HEK293 (cell line): ENCODE measurements around the gene RBMS3.
A peak's percentile ranks its signal among the peaks of the same experiment; 100 is the strongest.

ENCODE experiments used
- CTCF ChIA-PET: fragments of 350-600 bp; formaldehyde crosslinking; extraction: SDS; loops from one replicate; lab custom pipeline; 2021; ENCODE audit warnings: antibody characterized with exemption; lab: Yijun Ruan, JAX
- POLR2A ChIA-PET: fragments of 300-600 bp; formaldehyde crosslinking; extraction: SDS; loops from one replicate; lab custom pipeline; 2020; ENCODE audit warnings: antibody characterized with exemption, inconsistent platforms; lab: Yijun Ruan, JAX
- H3K27ac ChIP-seq: fragments of 200-500 bp; sonication (Bioruptor generic); 2 replicates; pipeline ENCODE4 v1.5.1; 2014; ENCODE audit warnings: low read depth, low read length, control low read depth, inconsistent platforms; ENCODE audit errors: extremely low read depth
- H3K36me3 ChIP-seq, 2 experiments: fragments of 200-500 bp in 1 of 2; sonication (Bioruptor generic) in 1 of 2; 1 replicate in 1 of 2; 2 replicates in 1 of 2; pipeline ENCODE4 v1.5.1; 2014 to 2017; ENCODE audit warnings: inconsistent platforms in 2 of 2, low read length in 2 of 2; ENCODE audit not compliant: control insufficient read depth in 2 of 2, insufficient read depth in 1 of 2
- H3K4me1 ChIP-seq: fragments of 200-500 bp; sonication (Bioruptor generic); 2 replicates; pipeline ENCODE4 v1.5.1; 2014; ENCODE audit warnings: mild to moderate bottlenecking, low read length, inconsistent platforms; ENCODE audit not compliant: control insufficient read depth, insufficient read depth
- H3K4me3 ChIP-seq: 2 replicates; pipeline ENCODE4 v1.5.1; 2011; ENCODE audit warnings: low read depth, mild to moderate bottlenecking, control low read depth, low read length, moderate library complexity
- H3K9me3 ChIP-seq: fragments of 200-500 bp; sonication (Bioruptor generic); 2 replicates; pipeline ENCODE4 v1.5.1; 2014; ENCODE audit warnings: low read depth, low read length, inconsistent platforms; ENCODE audit not compliant: control insufficient read depth, insufficient read depth
- BCL11A ChIP-seq: fragments of 450-650 bp; formaldehyde crosslinking; IDR thresholded peaks from 2 replicates; pipeline ENCODE4 v1.5.1; 2016; ENCODE audit warnings: low read depth, missing biosample characterization, missing genetic modification characterization
- FEZF1 ChIP-seq: fragments of 450-650 bp; formaldehyde crosslinking; IDR thresholded peaks from 2 replicates; pipeline ENCODE4 v1.5.1; 2016; ENCODE audit warnings: missing biosample characterization, missing genetic modification characterization
- GLI4 ChIP-seq: fragments of 450-650 bp; formaldehyde crosslinking; IDR thresholded peaks from 2 replicates; pipeline ENCODE4 v1.5.1; 2016; ENCODE audit warnings: missing biosample characterization, missing genetic modification characterization
- GLIS2 ChIP-seq: fragments of 450-650 bp; formaldehyde crosslinking; IDR thresholded peaks from 2 replicates; pipeline ENCODE4 v1.5.1; 2016; ENCODE audit warnings: missing biosample characterization, missing genetic modification characterization
- KLF8 ChIP-seq: fragments of 450-650 bp; formaldehyde crosslinking; IDR thresholded peaks from 2 replicates; pipeline ENCODE4 v1.5.1; 2016; ENCODE audit warnings: missing biosample characterization, missing genetic modification characterization
- REPIN1 ChIP-seq: fragments of 450-650 bp; formaldehyde crosslinking; IDR thresholded peaks from 2 replicates; pipeline ENCODE4 v1.5.1; 2017; ENCODE audit warnings: missing biosample characterization, missing genetic modification characterization, low read depth
- SALL2 ChIP-seq: fragments of 450-650 bp; formaldehyde crosslinking; IDR thresholded peaks from 2 replicates; pipeline ENCODE4 v1.5.0; 2017; ENCODE audit warnings: missing biosample characterization, mild to moderate bottlenecking, missing genetic modification characterization, borderline replicate concordance
- YY1 ChIP-seq: fragments of 450-650 bp; formaldehyde crosslinking; IDR thresholded peaks from 2 replicates; pipeline ENCODE4 v1.5.1; 2018; ENCODE audit warnings: missing biosample characterization, missing genetic modification characterization
- ZBTB48 ChIP-seq: fragments of 450-650 bp; formaldehyde crosslinking; IDR thresholded peaks from 2 replicates; pipeline ENCODE4 v1.5.1; 2016; ENCODE audit warnings: missing biosample characterization, missing genetic modification characterization
- ZIC2 ChIP-seq: fragments of 450-650 bp; formaldehyde crosslinking; IDR thresholded peaks from 2 replicates; pipeline ENCODE4 v1.5.1; 2016; ENCODE audit warnings: missing biosample characterization, missing genetic modification characterization
- ZNF10 ChIP-seq: fragments of 450-650 bp; formaldehyde crosslinking; IDR thresholded peaks from 2 replicates; pipeline ENCODE4 v1.5.1; 2017; ENCODE audit warnings: missing biosample characterization, missing genetic modification characterization
- ZNF169 ChIP-seq: fragments of 450-650 bp; formaldehyde crosslinking; IDR thresholded peaks from 2 replicates; pipeline ENCODE4 v1.5.1; 2016; ENCODE audit warnings: missing biosample characterization, missing genetic modification characterization
- ZNF184 ChIP-seq: fragments of 450-650 bp; IDR thresholded peaks from 2 replicates; pipeline ENCODE4 v1.5.1; 2018; ENCODE audit warnings: missing biosample characterization, mild to moderate bottlenecking, missing genetic modification characterization
- ZNF2 ChIP-seq: fragments of 450-650 bp; formaldehyde crosslinking; IDR thresholded peaks from 2 replicates; pipeline ENCODE4 v1.5.1; 2016; ENCODE audit warnings: missing biosample characterization, missing genetic modification characterization
- ZNF302 ChIP-seq: fragments of 450-650 bp; formaldehyde crosslinking; IDR thresholded peaks from 2 replicates; pipeline ENCODE4 v1.5.1; 2016; ENCODE audit warnings: missing biosample characterization, missing genetic modification characterization, low read depth
- ZNF335 ChIP-seq: fragments of 450-650 bp; formaldehyde crosslinking; conservative IDR thresholded peaks from 2 replicates; pipeline ENCODE4 v1.5.1; 2016; ENCODE audit warnings: missing biosample characterization, missing genetic modification characterization
- ZNF423 ChIP-seq: fragments of 450-650 bp; formaldehyde crosslinking; IDR thresholded peaks from 2 replicates; pipeline ENCODE4 v1.5.1; 2016; ENCODE audit warnings: missing biosample characterization, missing genetic modification characterization
- ZNF514 ChIP-seq: fragments of 450-650 bp; formaldehyde crosslinking; IDR thresholded peaks from 2 replicates; pipeline ENCODE4 v1.5.1; 2016; ENCODE audit warnings: missing biosample characterization, missing genetic modification characterization
- ZNF521 ChIP-seq: fragments of 450-650 bp; formaldehyde crosslinking; IDR thresholded peaks from 2 replicates; pipeline ENCODE4 v1.5.1; 2017; ENCODE audit warnings: missing biosample characterization, mild to moderate bottlenecking, missing genetic modification characterization
- ZNF529 ChIP-seq: fragments of 450-650 bp; formaldehyde crosslinking; IDR thresholded peaks from 2 replicates; pipeline ENCODE4 v1.5.1; 2017; ENCODE audit warnings: missing genetic modification characterization, missing biosample characterization; ENCODE audit not compliant: insufficient replicate concordance
- ZNF558 ChIP-seq: fragments of 450-650 bp; formaldehyde crosslinking; IDR thresholded peaks from 2 replicates; pipeline ENCODE4 v1.5.1; 2016; ENCODE audit warnings: missing biosample characterization, missing genetic modification characterization
- ZNF792 ChIP-seq: fragments of 450-650 bp; formaldehyde crosslinking; IDR thresholded peaks from 2 replicates; pipeline ENCODE4 v1.5.1; 2016; ENCODE audit warnings: missing biosample characterization, missing genetic modification characterization
- TF ChIP-seq, protein P1 (sequence below): fragments of 450-650 bp; formaldehyde crosslinking; IDR thresholded peaks from 2 replicates; pipeline ENCODE4 v1.5.1; 2016; ENCODE audit warnings: missing biosample characterization, missing genetic modification characterization
- TF ChIP-seq, protein P2 (sequence below): fragments of 450-650 bp; IDR thresholded peaks from 2 replicates; pipeline ENCODE4 v1.5.1; 2018; ENCODE audit warnings: missing biosample characterization, missing genetic modification characterization

The RBMS3 gene

DNA sequence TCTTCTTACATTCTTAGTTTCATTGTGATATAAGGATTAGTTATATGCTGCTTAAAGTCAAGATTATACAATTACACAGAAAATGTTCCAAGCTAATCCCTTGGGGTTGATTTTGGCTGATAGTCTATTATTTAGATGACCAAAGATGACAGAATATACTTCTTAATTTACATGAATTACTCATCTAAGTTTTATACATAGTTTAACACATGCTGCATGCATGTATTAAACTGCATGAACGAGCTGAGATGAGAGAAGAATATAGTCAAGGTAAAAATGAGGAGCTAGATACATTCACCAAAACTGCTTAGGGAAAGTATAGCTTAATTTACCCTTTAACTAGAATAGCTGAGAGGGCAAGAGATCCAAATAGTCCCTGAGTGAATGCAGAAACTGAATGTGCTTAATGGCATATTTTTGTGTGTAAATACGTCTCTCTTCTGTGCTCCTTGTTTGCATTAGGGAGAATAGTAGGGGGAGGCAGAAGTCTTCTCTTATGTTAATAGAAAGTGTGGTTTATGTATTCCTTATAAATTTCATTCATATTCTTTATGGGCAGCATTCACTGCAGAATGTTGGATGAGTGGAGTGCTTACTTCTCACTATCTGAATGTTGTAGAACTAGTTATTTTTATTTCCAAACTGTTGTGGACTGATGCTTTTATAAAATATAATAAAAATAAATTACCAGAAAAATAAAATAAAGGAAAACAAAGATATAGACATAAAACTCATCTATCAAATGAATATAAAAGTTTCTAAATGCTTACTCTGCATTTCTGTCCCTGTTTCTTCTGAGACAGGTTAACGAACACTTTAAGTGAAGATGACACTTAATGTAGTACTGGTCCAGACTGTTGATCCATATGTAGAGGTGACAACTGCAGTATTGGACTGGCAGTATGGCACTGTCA, 327.8 kb downstream of the RBMS3 start:
- no peaks in the 10 kb centered on the region for H3K4me1 ChIP-seq
- no peaks in the 10 kb centered on the region for H3K36me3 ChIP-seq
- ChIA-PET CTCF (interaction anchor here (0.6 kb wide), 1 partner anchor 419 kb away, joined by 3 read pairs; no protein-coding TSS in a partner anchor), POLR2A (no interaction called here)
- TF ChIP-seq ZNF529 (tag by site-specific recombination), result no peak
- TF ChIP-seq SALL2 (tag by site-specific recombination), result no peak
- no peak for TF ChIP-seq BCL11A
- no peak for TF ChIP-seq FEZF1
- no peak for TF ChIP-seq ZNF558 (tag by site-specific recombination)
- no peak for TF ChIP-seq ZNF423
- no peak for TF ChIP-seq ZNF2 (tag by site-specific recombination)
- TF ChIP-seq REPIN1 (tag by site-specific recombination), result no peak
- no peak overlapping the region for H3K27ac ChIP-seq
- H3K4me3 ChIP-seq, result no peak overlapping the region
- no peaks in the 10 kb centered on the region for H3K9me3 ChIP-seq

DNA sequence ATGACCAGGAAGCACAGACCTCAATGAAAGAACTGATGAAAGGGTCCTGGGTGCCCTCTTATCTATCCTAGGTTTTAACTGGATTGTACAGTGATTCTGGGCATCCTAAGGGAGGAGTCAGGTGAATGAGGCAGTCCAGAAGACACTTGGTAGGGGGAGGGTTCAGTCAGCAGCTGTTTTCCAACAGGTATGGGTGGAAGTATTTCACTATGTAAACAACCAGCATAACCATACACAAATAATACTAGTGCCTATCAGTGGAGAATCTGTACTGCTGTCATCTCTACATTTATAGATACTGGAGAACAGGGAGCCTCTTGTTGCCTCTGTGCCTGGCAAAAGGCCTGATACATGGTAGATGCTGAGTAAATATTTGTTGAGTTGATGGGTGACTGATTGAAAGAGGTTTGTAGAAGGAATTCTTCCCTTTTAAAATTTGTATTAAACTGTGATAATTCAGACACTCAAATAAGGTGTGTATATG, 328.5 kb downstream of the RBMS3 start:
- ChIA-PET CTCF (no interaction called here), POLR2A (no interaction called here)
- Histone ChIP-seq H3K36me3 (no peaks in the 10 kb centered on the region), H3K4me3 (no peak overlapping the region), H3K27ac (no peak overlapping the region), H3K4me1 (no peaks in the 10 kb centered on the region)
- no peak for TF ChIP-seq ZBTB48 (tag by site-specific recombination)
- no peak for TF ChIP-seq ZNF302 (tag by site-specific recombination)
- TF ChIP-seq, protein P1, sequence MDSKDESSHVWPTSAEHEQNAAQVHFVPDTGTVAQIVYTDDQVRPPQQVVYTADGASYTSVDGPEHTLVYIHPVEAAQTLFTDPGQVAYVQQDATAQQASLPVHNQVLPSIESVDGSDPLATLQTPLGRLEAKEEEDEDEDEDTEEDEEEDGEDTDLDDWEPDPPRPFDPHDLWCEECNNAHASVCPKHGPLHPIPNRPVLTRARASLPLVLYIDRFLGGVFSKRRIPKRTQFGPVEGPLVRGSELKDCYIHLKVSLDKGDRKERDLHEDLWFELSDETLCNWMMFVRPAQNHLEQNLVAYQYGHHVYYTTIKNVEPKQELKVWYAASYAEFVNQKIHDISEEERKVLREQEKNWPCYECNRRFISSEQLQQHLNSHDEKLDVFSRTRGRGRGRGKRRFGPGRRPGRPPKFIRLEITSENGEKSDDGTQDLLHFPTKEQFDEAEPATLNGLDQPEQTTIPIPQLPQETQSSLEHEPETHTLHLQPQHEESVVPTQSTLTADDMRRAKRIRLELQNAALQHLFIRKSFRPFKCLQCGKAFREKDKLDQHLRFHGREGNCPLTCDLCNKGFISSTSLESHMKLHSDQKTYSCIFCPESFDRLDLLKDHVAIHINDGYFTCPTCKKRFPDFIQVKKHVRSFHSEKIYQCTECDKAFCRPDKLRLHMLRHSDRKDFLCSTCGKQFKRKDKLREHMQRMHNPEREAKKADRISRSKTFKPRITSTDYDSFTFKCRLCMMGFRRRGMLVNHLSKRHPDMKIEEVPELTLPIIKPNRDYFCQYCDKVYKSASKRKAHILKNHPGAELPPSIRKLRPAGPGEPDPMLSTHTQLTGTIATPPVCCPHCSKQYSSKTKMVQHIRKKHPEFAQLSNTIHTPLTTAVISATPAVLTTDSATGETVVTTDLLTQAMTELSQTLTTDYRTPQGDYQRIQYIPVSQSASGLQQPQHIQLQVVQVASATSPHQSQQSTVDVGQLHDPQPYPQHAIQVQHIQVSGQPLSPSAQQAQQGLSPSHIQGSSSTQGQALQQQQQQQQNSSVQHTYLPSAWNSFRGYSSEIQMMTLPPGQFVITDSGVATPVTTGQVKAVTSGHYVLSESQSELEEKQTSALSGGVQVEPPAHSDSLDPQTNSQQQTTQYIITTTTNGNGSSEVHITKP (tag by site-specific recombination), result peak; percentile 59
- TF ChIP-seq ZNF792 (tag by site-specific recombination), result no peak
- TF ChIP-seq, all 188 proteins: peak for 1
- no peaks in the 10 kb centered on the region for H3K9me3 ChIP-seq

DNA sequence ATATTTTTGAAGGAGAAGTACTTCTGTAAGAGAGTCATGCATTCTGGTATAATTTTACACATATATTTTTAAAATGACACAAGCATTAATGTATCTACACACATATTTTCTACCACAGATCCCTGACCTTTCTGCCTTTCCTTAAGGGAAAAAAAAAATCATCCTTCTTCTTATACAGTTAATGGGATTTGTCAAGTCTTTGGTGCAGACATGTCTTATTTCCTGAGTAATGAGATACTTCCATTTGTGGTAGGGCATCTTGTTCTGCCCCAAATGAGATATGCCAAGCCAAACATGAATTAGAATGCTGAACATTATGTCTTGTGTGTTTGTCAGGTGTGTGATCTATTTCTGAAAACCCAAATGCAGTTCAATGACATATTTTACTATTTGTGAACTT, 329.9 kb downstream of the RBMS3 start:
- no peak for TF ChIP-seq ZNF184 (tag by site-specific recombination)
- ChIA-PET POLR2A (no interaction called here), CTCF (interaction anchor here (1.2 kb wide), 1 partner anchor 72 kb away, joined by 3 read pairs; no protein-coding TSS in a partner anchor)

DNA sequence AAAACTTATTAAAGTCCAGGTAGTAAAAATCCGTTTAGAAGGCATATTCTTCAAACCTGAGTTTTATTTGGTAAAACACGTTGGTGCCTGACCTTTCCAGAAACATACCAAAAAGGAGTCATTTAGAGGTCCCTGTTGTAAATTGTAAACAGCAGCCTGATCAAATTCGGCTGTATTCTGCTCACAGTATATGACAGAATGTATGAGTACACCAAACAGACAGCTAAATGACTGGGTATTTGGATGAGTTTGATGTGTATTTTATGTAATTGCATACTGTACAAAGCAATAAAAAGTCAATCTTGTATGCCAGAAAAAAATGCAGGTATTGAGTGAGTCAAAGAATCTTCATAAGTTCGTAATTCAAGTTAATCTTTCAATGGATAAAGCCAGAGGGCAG, 330.4 kb downstream of the RBMS3 start:
- no peaks in the 10 kb centered on the region for H3K36me3 ChIP-seq
- H3K9me3 ChIP-seq, result no peaks in the 10 kb centered on the region
- ChIA-PET POLR2A (no interaction called here), CTCF (interaction anchor here (1.2 kb wide), 1 partner anchor 73 kb away, joined by 3 read pairs; no protein-coding TSS in a partner anchor)
- no peak overlapping the region for H3K4me3 ChIP-seq
- H3K27ac ChIP-seq, result no peak overlapping the region
- H3K4me1 ChIP-seq, result no peaks in the 10 kb centered on the region
- TF ChIP-seq KLF8 (tag by site-specific recombination) (no peak), ZNF10 (tag by site-specific recombination) (no peak), ZNF335 (tag by site-specific recombination) (no peak), ZNF514 (tag by site-specific recombination) (no peak), ZNF169 (tag by site-specific recombination) (no peak), GLIS2 (tag by site-specific recombination) (no peak), ZNF521 (tag by site-specific recombination) (no peak), BCL11A (no peak), GLI4 (no peak), YY1 (tag by site-specific recombination) (no peak), ZIC2 (tag by site-specific recombination) (no peak)
- TF ChIP-seq, protein P2, sequence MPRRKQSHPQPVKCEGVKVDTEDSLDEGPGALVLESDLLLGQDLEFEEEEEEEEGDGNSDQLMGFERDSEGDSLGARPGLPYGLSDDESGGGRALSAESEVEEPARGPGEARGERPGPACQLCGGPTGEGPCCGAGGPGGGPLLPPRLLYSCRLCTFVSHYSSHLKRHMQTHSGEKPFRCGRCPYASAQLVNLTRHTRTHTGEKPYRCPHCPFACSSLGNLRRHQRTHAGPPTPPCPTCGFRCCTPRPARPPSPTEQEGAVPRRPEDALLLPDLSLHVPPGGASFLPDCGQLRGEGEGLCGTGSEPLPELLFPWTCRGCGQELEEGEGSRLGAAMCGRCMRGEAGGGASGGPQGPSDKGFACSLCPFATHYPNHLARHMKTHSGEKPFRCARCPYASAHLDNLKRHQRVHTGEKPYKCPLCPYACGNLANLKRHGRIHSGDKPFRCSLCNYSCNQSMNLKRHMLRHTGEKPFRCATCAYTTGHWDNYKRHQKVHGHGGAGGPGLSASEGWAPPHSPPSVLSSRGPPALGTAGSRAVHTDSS (tag by site-specific recombination), result no peak

More for the DNA sequence above, 329.9 kb downstream of the RBMS3 start:
- Histone ChIP-seq H3K4me3 (no peak overlapping the region), H3K36me3 (no peaks in the 10 kb centered on the region), H3K9me3 (no peaks in the 10 kb centered on the region), H3K4me1 (no peaks in the 10 kb centered on the region), H3K27ac (no peak overlapping the region)
